PFSK-1 (cell line): Measurements from ENCODE around the gene KSR2.

ENCODE experiments used
- FOXP2 ChIP-seq: optimal IDR thresholded peaks from 2 replicates; pipeline ENCODE3; 2011; ENCODE audit warnings: borderline replicate concordance, control low read depth, inconsistent platforms; ENCODE audit not compliant: insufficient read depth; ENCODE audit errors: extremely low read length, extremely low read depth
- POLR2AphosphoS5 ChIP-seq: IDR thresholded peaks from 2 replicates; pipeline ENCODE4 v1.6.1; 2012; ENCODE audit warnings: low read depth, mild to moderate bottlenecking, control low read depth, low read length, moderate library complexity
- SIN3A ChIP-seq: IDR thresholded peaks from 2 replicates; pipeline ENCODE4 v1.6.1; 2012; ENCODE audit warnings: mild to moderate bottlenecking, low read length, moderate library complexity, borderline replicate concordance; ENCODE audit not compliant: insufficient read depth
- TAF1 ChIP-seq: IDR thresholded peaks from 2 replicates; pipeline ENCODE4 v1.6.1; 2012; ENCODE audit warnings: low read length, control low read depth, borderline replicate concordance; ENCODE audit not compliant: insufficient read depth
- TF ChIP-seq, protein P1 (sequence below), 2 experiments: IDR thresholded peaks; 2 replicates each; pipeline versions ENCODE4 v1.6.1 to v1.8.0; 2011 to 2012; ENCODE audit warnings: low read depth in 2 of 2, low read length in 2 of 2, control low read depth in 1 of 2, inconsistent platforms in 1 of 2, mild to moderate bottlenecking in 1 of 2, moderate library complexity in 1 of 2; ENCODE audit not compliant: insufficient read depth in 1 of 2

The KSR2 gene

DNA sequence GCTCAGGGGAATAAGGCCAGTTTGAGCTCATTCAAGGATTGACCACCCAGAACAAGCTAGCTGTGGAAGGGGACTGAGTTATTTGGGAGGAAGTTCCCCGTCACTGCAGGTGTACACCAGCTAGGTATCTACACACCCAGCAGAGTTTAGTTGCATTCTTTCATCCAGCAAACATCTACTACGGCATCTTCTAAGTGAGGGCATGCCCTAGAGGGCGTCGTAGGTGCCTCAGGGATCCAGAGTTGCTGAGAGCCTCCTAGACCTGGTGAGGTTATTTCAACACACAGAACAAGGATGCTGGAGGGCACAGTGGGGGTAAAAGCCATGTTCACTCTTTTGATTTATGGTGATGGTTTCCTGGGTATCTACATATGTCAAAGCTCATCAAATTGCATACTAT is 149.6 kb downstream of the KSR2 start:
- no peak for TF ChIP-seq FOXP2
- TF ChIP-seq, protein P1, sequence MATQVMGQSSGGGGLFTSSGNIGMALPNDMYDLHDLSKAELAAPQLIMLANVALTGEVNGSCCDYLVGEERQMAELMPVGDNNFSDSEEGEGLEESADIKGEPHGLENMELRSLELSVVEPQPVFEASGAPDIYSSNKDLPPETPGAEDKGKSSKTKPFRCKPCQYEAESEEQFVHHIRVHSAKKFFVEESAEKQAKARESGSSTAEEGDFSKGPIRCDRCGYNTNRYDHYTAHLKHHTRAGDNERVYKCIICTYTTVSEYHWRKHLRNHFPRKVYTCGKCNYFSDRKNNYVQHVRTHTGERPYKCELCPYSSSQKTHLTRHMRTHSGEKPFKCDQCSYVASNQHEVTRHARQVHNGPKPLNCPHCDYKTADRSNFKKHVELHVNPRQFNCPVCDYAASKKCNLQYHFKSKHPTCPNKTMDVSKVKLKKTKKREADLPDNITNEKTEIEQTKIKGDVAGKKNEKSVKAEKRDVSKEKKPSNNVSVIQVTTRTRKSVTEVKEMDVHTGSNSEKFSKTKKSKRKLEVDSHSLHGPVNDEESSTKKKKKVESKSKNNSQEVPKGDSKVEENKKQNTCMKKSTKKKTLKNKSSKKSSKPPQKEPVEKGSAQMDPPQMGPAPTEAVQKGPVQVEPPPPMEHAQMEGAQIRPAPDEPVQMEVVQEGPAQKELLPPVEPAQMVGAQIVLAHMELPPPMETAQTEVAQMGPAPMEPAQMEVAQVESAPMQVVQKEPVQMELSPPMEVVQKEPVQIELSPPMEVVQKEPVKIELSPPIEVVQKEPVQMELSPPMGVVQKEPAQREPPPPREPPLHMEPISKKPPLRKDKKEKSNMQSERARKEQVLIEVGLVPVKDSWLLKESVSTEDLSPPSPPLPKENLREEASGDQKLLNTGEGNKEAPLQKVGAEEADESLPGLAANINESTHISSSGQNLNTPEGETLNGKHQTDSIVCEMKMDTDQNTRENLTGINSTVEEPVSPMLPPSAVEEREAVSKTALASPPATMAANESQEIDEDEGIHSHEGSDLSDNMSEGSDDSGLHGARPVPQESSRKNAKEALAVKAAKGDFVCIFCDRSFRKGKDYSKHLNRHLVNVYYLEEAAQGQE (IDR thresholded peaks at IDR 0.05; ENCODE audit: insufficient read depth in 1 of 2, low read depth in 2 of 2, low read length in 2 of 2): no peak
- TF ChIP-seq TAF1: no peak
- TF ChIP-seq POLR2AphosphoS5: no peak
- no peak for TF ChIP-seq SIN3A

DNA sequence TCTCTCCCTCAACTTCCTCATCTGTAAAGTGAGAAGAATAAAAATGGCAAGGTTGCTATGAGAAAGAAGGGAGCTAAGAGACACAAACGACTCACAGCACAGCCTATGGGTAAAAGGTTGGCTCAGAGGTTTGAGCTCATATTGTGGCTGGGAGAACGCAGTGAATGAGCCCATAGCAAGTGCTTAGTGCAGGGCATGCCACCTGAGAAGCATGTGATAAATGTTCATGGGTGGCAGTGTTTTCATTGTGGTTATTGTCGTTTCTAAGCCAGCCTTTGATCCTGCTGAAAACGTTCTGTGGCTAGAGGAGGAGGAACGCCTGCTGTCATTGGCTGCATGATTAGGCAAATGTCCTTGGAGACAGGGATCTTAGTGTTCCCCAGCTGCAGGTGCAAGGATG is 150.4 kb downstream of the KSR2 start:
- TF ChIP-seq FOXP2 (no peak), SIN3A (no peak), TAF1 (no peak), POLR2AphosphoS5 (no peak)
- TF ChIP-seq, protein P1 (IDR thresholded peaks at IDR 0.05; ENCODE audit: insufficient read depth in 1 of 2, low read depth in 2 of 2, low read length in 2 of 2): no peak

DNA sequence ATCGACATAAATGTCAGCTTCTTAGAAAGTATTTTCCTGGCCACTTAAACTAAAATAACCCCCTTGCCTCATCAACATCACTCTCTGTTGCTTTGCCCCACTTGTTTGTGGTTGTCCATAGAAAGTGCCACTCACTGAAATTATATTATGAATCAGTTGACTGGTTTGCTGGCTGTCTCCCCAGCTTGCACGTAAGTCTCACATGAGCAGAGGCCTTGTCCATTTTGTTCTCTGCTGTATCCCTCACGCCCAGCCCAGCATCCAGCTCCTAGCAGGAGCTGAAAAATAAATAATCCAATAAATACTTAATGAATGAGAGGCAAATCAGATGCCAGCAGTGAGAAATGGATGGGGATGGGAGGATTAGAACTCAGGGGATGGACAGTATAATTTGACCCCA is 159.3 kb downstream of the KSR2 start:
- no peak for TF ChIP-seq FOXP2
- no peak for TF ChIP-seq POLR2AphosphoS5
- TF ChIP-seq TAF1: no peak
- TF ChIP-seq, protein P1 (IDR thresholded peaks at IDR 0.05; ENCODE audit: insufficient read depth in 1 of 2, low read depth in 2 of 2, low read length in 2 of 2): no peak
- TF ChIP-seq SIN3A: no peak

DNA sequence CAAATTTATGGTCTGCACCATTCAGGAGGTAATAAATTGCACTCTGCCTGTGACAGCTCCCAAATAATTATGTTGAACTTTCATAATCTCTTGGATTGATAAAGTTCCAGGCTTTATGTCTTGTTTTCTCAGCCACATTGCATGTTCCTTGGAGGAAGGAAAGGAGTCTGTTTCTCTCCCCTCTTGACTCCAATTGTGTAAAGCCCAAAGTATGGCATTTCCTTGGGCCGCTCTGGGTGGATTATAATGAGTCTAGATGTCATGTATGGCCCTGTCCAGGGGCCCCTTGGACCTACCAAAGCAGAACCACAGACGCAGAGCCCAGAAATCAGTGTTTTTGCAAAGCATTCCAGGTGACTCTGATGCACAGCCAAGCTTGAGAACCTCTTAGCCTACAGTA is 160.8 kb downstream of the KSR2 start:
- TF ChIP-seq POLR2AphosphoS5 (no peak), SIN3A (no peak), TAF1 (no peak), FOXP2 (no peak)
- TF ChIP-seq, protein P1 (IDR thresholded peaks at IDR 0.05; ENCODE audit: insufficient read depth in 1 of 2, low read depth in 2 of 2, low read length in 2 of 2): no peak

DNA sequence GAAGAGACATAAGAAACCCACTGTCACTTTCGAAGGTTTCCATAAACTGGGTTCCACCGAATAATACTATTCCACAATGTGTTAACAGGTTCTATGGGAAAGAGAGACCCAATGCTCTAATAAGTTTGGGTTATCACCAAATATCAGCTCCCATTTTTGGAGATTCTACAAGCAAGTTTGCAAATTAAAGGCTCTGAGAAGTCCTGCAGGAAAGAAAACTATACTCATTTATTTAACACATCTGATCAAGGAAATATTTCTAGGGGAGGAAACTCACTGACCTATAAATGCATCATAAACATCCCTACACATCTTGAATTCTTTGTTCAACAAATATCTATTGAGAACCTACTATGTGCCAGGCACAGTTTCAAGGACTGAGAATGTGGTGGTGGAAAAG is 161.4 kb downstream of the KSR2 start:
- TF ChIP-seq FOXP2 (no peak), TAF1 (no peak), SIN3A (no peak), POLR2AphosphoS5 (no peak)
- TF ChIP-seq, protein P1 (IDR thresholded peaks at IDR 0.05; ENCODE audit: insufficient read depth in 1 of 2, low read depth in 2 of 2, low read length in 2 of 2): no peak
